ENCODE data around the gene CDC42BPA.
A peak's percentile ranks its signal among the peaks of the same experiment; 100 is the strongest.
"Not testable (repeated sequence)": the region's sequence is repeated elsewhere in the genome, so short reads cannot be mapped to it uniquely, and the experiment has no call there.

Gene CDC42BPA

GRCh38 chr1:227058321-227058751 is 260.0 kb downstream of the CDC42BPA start:
- no peak for DNase-seq

GRCh38 chr1:227049253-227049652 is 269.0 kb downstream of the CDC42BPA start:
- DNase-seq: no peak

GRCh38 chr1:227043755-227044154 is 274.5 kb downstream of the CDC42BPA start:
- DNase-seq: no peak

GRCh38 chr1:227042292-227042691 is 276.0 kb downstream of the CDC42BPA start:
- no peak for DNase-seq

- DNase-seq: no peak
These were observed 279.9 kb downstream of the CDC42BPA start for GRCh38 chr1:227038401-227038800.

- DNase-seq: no peak
These were observed 281.2 kb downstream of the CDC42BPA start for GRCh38 chr1:227037121-227037520.

- DNase-seq: no peak
These were observed 283.0 kb downstream of the CDC42BPA start for GRCh38 chr1:227035316-227035715.

GRCh38 chr1:227033880-227034279 is 284.4 kb downstream of the CDC42BPA start:
- no peak for DNase-seq

GRCh38 chr1:227032396-227032795 is 285.9 kb downstream of the CDC42BPA start:
- DNase-seq: no peak

- no peak for DNase-seq
These were observed 301.3 kb downstream of the CDC42BPA start for GRCh38 chr1:227016990-227017389.

GRCh38 chr1:227010645-227011044 is 307.6 kb downstream of the CDC42BPA start:
- no peak for DNase-seq

- no peak for DNase-seq
These were observed 308.4 kb downstream of the CDC42BPA start for GRCh38 chr1:227009937-227010336.

GRCh38 chr1:227006226-227006796 is 312.0 kb downstream of the CDC42BPA start:
- DNase-seq: no peak

GRCh38 chr1:227004796-227005195 is 313.5 kb downstream of the CDC42BPA start:
- no peak for DNase-seq

GRCh38 chr1:227003165-227003564 is 315.1 kb downstream of the CDC42BPA start:
- DNase-seq: no peak

- DNase-seq: no peak
These were observed 315.7 kb downstream of the CDC42BPA start for GRCh38 chr1:227002531-227003049.

- not testable (repeated sequence) for DNase-seq
These were observed 318.7 kb downstream of the CDC42BPA start for GRCh38 chr1:226999579-226999978.

- DNase-seq: no peak
These were observed 322.6 kb downstream of the CDC42BPA start for GRCh38 chr1:226995365-226996332.

GRCh38 chr1:226994586-226995364 is 323.5 kb downstream of the CDC42BPA start:
- DNase-seq: no peak

- DNase-seq: no peak
These were observed 324.3 kb downstream of the CDC42BPA start for GRCh38 chr1:226993814-226994585.

- DNase-seq: no peak
These were observed 326.4 kb downstream of the CDC42BPA start for GRCh38 chr1:226991920-226992319.

- DNase-seq: peak; percentile 25
These were observed 328.1 kb downstream of the CDC42BPA start for GRCh38 chr1:226990133-226990716.

Measured in CD4-positive, alpha-beta T cell treated with Interferon gamma for 1 hour (primary cell).